ENCODE measurements around the gene HOXD11. TPM values are rescaled to one million over a fixed set of nuclear protein-coding genes. Genes with fewer than 3 reads are reported as not detected.

HOXD11 gene
- total RNA-seq, 2 experiments from 2014 or later: not detected

GRCh38 chr2:176093145-176093897 lies 13.8 kb upstream of the HOXD11 start:
- Mint-ChIP-seq H3K9me3 (no peaks in the 10 kb centered on the region), H3K4me1 (peaks cover 23% of the 10 kb centered on the region), H3K4me3 (no peak overlapping the region), H3K27ac (no peak overlapping the region), H3K27me3 (peaks cover 92% of the 10 kb centered on the region), H3K36me3 (ENCODE audit: low read depth) (peaks cover 4% of the 10 kb centered on the region)
- ChIA-PET CTCF (interaction anchor here (0.9 to 1.2 kb wide), 2 partner anchors 10 to 403 kb away, joined by 4 to 6 read pairs; no protein-coding TSS in a partner anchor), POLR2A (no interaction called here)
- DNase-seq: no peak

GRCh38 chr2:176093898-176094249 lies 13.2 kb upstream of the HOXD11 start:
- no peak for DNase-seq
- no peak overlapping the region for H3K27ac Mint-ChIP-seq
- H3K4me3 Mint-ChIP-seq: no peak overlapping the region
- no peaks in the 10 kb centered on the region for H3K9me3 Mint-ChIP-seq
- peaks cover 22% of the 10 kb centered on the region for H3K4me1 Mint-ChIP-seq
- peaks cover 92% of the 10 kb centered on the region for H3K27me3 Mint-ChIP-seq
- H3K36me3 Mint-ChIP-seq (ENCODE audit: low read depth): peaks cover 4% of the 10 kb centered on the region
- CTCF ChIA-PET: interaction anchor here (0.7 to 1.2 kb wide), 3 partner anchors 9 to 404 kb away, joined by 3 to 6 read pairs (median 4); no protein-coding TSS in a partner anchor
- POLR2A ChIA-PET: no interaction called here

GRCh38 chr2:176094349-176094748 lies 12.7 kb upstream of the HOXD11 start:
- no peak overlapping the region for H3K27ac Mint-ChIP-seq
- H3K9me3 Mint-ChIP-seq: no peaks in the 10 kb centered on the region
- H3K4me3 Mint-ChIP-seq: no peak overlapping the region
- H3K4me1 Mint-ChIP-seq: peaks cover 22% of the 10 kb centered on the region
- peaks cover 92% of the 10 kb centered on the region for H3K27me3 Mint-ChIP-seq
- H3K36me3 Mint-ChIP-seq (ENCODE audit: low read depth): peaks cover 4% of the 10 kb centered on the region
- ChIA-PET POLR2A (no interaction called here), CTCF (interaction anchor here (0.7 to 1.2 kb wide), 3 partner anchors 9 to 404 kb away, joined by 3 to 6 read pairs (median 4); no protein-coding TSS in a partner anchor)
- DNase-seq: no peak

GRCh38 chr2:176095421-176095820 lies 11.7 kb upstream of the HOXD11 start:
- ChIA-PET POLR2A (no interaction called here), CTCF (interaction anchor here (1.5 to 3.5 kb wide), 6 partner anchors 25 to 1052 kb away, joined by 3 to 76 read pairs (median 7); no protein-coding TSS in a partner anchor)
- Mint-ChIP-seq H3K4me3 (no peak overlapping the region), H3K27me3 (peaks cover 88% of the 10 kb centered on the region), H3K27ac (no peak overlapping the region), H3K9me3 (no peaks in the 10 kb centered on the region), H3K4me1 (peaks cover 22% of the 10 kb centered on the region), H3K36me3 (ENCODE audit: low read depth) (peaks cover 4% of the 10 kb centered on the region)
- no peak for DNase-seq

- CTCF ChIA-PET: interaction anchor here (0.5 to 3.5 kb wide), 16 partner anchors 11 to 1051 kb away, joined by 3 to 76 read pairs (median 4); no protein-coding TSS in a partner anchor
- DNase-seq: no peak
- H3K4me1 Mint-ChIP-seq: peaks cover 22% of the 10 kb centered on the region
These were observed 10.7 kb upstream of the HOXD11 start for GRCh38 chr2:176096243-176096985.

GRCh38 chr2:176096986-176097819 lies 9.9 kb upstream of the HOXD11 start:
- peak; percentile 64 for DNase-seq
- Mint-ChIP-seq H3K27me3 (peaks cover 88% of the 10 kb centered on the region), H3K27ac (no peak overlapping the region), H3K36me3 (ENCODE audit: low read depth) (no peaks in the 10 kb centered on the region), H3K4me3 (peak overlapping the region; percentile 60), H3K4me1 (peaks cover 17% of the 10 kb centered on the region), H3K9me3 (no peaks in the 10 kb centered on the region)
- POLR2A ChIA-PET: no interaction called here
- CTCF ChIA-PET: interaction anchor here (0.5 to 3.5 kb wide), 20 partner anchors 12 to 1651 kb away, joined by 3 to 76 read pairs (median 3); no protein-coding TSS in a partner anchor

More at GRCh38 chr2:176096243-176096985, 10.7 kb upstream of the HOXD11 start:
- peaks cover 4% of the 10 kb centered on the region for H3K36me3 Mint-ChIP-seq (ENCODE audit: low read depth)
- H3K27ac Mint-ChIP-seq: no peak overlapping the region
- POLR2A ChIA-PET: no interaction called here
- peaks cover 88% of the 10 kb centered on the region for H3K27me3 Mint-ChIP-seq
- H3K4me3 Mint-ChIP-seq: peak overlapping the region; percentile 52
- no peaks in the 10 kb centered on the region for H3K9me3 Mint-ChIP-seq

GRCh38 chr2:176097820-176098365 lies 9.2 kb upstream of the HOXD11 start:
- Mint-ChIP-seq H3K4me1 (peaks cover 17% of the 10 kb centered on the region), H3K36me3 (ENCODE audit: low read depth) (no peaks in the 10 kb centered on the region), H3K4me3 (peak overlapping the region; percentile 60), H3K27me3 (peaks cover 94% of the 10 kb centered on the region), H3K9me3 (no peaks in the 10 kb centered on the region), H3K27ac (no peak overlapping the region)
- CTCF ChIA-PET: interaction anchor here (0.9 to 3.5 kb wide), 8 partner anchors 16 to 894 kb away, joined by 3 to 76 read pairs (median 4); no protein-coding TSS in a partner anchor
- POLR2A ChIA-PET: no interaction called here
- no peak for DNase-seq

GRCh38 chr2:176098366-176099158 lies 8.5 kb upstream of the HOXD11 start:
- Mint-ChIP-seq H3K9me3 (no peaks in the 10 kb centered on the region), H3K4me1 (peaks cover 17% of the 10 kb centered on the region), H3K27ac (no peak overlapping the region), H3K4me3 (no peak overlapping the region), H3K27me3 (peaks cover 94% of the 10 kb centered on the region), H3K36me3 (ENCODE audit: low read depth) (no peaks in the 10 kb centered on the region)
- DNase-seq: no peak
- CTCF ChIA-PET: interaction anchor here (1.0 to 3.5 kb wide), 4 partner anchors 70 to 847 kb away, joined by 3 to 76 read pairs (median 6); no protein-coding TSS in a partner anchor
- POLR2A ChIA-PET: no interaction called here

GRCh38 chr2:176099159-176099727 lies 7.8 kb upstream of the HOXD11 start:
- peaks cover 94% of the 10 kb centered on the region for H3K27me3 Mint-ChIP-seq
- ChIA-PET POLR2A (no interaction called here), CTCF (interaction anchor here (3.5 kb wide), 1 partner anchor 410 kb away, joined by 76 read pairs; no protein-coding TSS in a partner anchor)
- H3K36me3 Mint-ChIP-seq (ENCODE audit: low read depth): no peaks in the 10 kb centered on the region
- H3K9me3 Mint-ChIP-seq: no peaks in the 10 kb centered on the region
- H3K4me3 Mint-ChIP-seq: no peak overlapping the region
- no peak for DNase-seq
- no peak overlapping the region for H3K27ac Mint-ChIP-seq
- H3K4me1 Mint-ChIP-seq: peaks cover 17% of the 10 kb centered on the region

GRCh38 chr2:176099728-176100546 lies 7.1 kb upstream of the HOXD11 start, which contains the start of gene HOXD12:
Gene HOXD12, plus strand, starts transcription at chr2:176099795. Its CDS starts 7 bp downstream, at chr2:176099802.
- H3K4me1 Mint-ChIP-seq: peaks cover 17% of the 10 kb centered on the region
- POLR2A ChIA-PET: no interaction called here
- H3K9me3 Mint-ChIP-seq: no peaks in the 10 kb centered on the region
- peaks cover 94% of the 10 kb centered on the region for H3K27me3 Mint-ChIP-seq
- H3K36me3 Mint-ChIP-seq (ENCODE audit: low read depth): no peaks in the 10 kb centered on the region
- DNase-seq: no peak
- no peak within 1 kb of the TSS for H3K4me3 Mint-ChIP-seq
- CTCF ChIA-PET: no interaction called here
- no peak within 1 kb of the TSS for H3K27ac Mint-ChIP-seq

- POLR2A ChIA-PET: no interaction called here
- Mint-ChIP-seq H3K27ac (no peak overlapping the region), H3K27me3 (peaks cover 94% of the 10 kb centered on the region), H3K36me3 (ENCODE audit: low read depth) (no peaks in the 10 kb centered on the region), H3K9me3 (no peaks in the 10 kb centered on the region), H3K4me1 (peaks cover 17% of the 10 kb centered on the region), H3K4me3 (no peak overlapping the region)
- DNase-seq: no peak
- CTCF ChIA-PET: no interaction called here
These were observed 6.4 kb upstream of the HOXD11 start for GRCh38 chr2:176100547-176101140.
